ENCODE data around the gene C1QTNF5.
A peak's percentile ranks its signal among the peaks of the same experiment; 100 is the strongest.
"Not testable (repeated sequence)": the region's sequence is repeated elsewhere in the genome, so short reads cannot be mapped to it uniquely, and the experiment has no call there.

The C1QTNF5 gene

GRCh38 chr11:119340335-119341221, at the start of gene C1QTNF5:
Gene C1QTNF5 (minus strand): TSS chr11:119340883. CDS start chr11:119340397, 486 bp downstream.
- no peak for DNase-seq

DNA sequence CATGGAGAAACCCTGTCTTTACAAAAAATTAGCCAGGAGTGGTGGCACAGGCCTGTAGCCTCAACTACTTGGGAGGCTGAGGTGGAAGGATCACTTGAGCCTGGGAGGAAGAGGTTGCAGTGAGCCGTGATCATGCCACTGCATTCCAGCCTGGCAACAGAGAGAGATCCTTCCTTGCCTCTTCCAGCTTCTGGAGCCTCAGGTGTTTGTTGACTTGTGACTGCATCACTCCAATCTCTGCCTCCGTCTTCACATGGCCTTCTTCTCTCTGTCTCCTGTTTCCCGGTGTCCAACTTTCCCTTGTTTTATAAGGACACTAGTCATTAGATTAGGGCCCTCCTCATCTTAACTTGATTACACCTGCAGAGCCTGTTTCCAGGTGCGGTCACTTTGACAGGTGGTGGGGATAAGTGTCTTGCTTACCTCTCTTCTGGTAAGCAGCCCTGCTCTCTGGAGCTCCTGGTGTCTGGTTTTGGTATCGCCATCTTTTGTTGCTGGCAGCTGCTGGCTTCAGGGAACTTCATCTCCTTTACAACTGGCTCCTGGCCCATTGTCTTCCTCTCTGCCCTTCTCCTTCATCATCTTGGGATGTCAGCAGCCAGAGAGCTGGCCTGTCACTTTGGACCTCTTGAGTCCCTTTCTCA, 49.0 kb upstream of the C1QTNF5 start:
- no peak for DNase-seq

DNA sequence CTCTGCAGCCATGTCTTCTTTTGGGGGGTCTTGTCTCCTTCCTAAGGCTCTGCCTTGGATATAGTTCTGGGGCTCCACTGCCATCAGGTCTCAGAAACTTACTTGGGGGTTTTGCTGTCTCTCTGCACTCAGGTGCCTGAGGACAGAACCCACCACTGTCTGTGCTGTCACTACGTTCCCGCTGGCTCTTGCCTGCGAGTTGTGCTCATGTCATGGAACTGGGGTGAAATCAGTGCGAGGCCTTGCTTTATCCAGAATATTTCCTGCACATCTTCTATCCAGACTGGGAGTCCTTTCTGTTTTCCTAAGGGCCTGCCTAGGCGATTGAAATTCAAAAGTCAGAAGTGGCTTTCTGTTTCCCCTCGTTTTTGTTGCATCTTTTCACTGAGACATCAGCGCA, 47.4 kb upstream of the C1QTNF5 start:
- no peak for DNase-seq

DNA sequence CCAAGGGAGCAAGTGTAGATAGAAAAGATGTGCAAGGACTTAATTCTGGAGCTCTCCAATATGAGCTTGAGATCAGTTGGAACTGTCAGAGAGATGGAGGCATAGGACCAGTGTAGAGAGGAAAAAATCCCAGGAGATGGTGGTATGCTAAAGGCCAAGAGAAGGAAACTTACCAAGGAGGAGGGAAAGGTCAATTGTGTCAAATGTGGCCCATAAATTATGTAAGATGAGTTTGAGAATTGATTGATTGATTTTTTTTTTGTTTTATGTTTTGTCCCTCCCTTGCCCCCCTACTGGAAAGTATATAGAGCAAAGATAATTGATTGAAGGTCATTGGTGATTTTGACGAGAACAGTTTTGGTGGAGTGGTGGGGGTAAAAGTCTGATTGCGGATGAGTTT, 43.6 kb upstream of the C1QTNF5 start:
- no peak for DNase-seq

GRCh38 chr11:119382513-119382912, 41.8 kb upstream of the C1QTNF5 start:
- DNase-seq, result not testable (repeated sequence)

DNA sequence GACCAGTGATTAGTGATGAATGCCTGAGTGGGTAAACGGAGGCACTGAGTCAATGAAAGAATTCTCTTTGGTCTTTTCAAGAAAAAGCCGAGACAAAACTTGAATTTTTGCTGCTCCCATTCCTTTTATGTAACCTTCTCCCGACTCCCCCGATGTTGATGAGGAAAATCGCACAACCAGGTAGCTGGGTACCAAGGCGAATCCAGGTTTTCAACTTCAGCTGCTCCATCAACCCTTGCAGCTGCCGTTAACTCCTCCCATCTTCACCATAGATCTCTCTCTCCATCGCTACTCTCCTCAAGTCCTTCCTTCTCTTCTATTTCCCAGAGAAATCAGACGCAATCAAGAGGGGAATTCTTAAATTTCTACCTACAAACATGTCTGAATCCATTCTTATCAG, 41.4 kb upstream of the C1QTNF5 start:
- DNase-seq, result no peak

- DNase-seq, result peak; percentile 26
These were observed 40.7 kb upstream of the C1QTNF5 start, which contains the start of gene USP2 for GRCh38 chr11:119381181-119381988. Gene USP2 (minus strand): TSS chr11:119381690. CDS start chr11:119373480, 8,210 bp downstream.

- DNase-seq, result no peak
These were observed 40.1 kb upstream of the C1QTNF5 start for GRCh38 chr11:119380827-119381180.

DNA sequence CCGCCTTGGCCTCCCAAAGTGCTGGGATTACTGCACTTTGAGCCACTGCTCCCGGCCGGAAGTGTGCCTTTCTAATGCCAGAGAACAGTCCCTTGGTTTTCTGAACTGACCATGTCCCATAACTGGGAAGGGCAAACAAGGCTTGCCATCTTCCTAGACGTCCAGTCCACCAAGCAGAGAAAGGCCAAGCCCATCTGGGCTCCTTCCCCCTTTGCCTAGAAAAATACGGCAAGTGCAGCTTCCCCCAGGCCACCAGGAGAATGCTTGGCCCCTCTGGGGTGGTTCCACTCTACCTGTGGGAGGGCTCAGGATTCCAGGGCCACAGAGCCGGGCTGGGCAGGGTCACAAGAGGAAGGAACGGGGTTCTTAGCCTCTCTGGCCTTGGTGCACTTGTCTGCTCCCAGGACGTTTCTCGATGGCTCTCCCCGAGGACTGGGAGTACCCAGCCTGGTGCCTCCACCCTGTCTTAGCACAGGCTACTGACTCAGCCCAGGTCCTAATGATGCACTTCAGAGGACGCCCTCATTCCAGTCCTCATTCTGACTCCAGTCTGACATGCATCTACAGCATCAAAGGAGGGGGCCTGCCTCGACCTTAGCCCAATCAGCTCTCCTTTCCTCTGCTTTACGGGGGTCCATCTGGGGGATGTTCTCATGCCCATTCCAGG, 39.6 kb upstream of the C1QTNF5 start:
- no peak for DNase-seq

GRCh38 chr11:119378851-119379465, 38.3 kb upstream of the C1QTNF5 start:
- no peak for DNase-seq

DNA sequence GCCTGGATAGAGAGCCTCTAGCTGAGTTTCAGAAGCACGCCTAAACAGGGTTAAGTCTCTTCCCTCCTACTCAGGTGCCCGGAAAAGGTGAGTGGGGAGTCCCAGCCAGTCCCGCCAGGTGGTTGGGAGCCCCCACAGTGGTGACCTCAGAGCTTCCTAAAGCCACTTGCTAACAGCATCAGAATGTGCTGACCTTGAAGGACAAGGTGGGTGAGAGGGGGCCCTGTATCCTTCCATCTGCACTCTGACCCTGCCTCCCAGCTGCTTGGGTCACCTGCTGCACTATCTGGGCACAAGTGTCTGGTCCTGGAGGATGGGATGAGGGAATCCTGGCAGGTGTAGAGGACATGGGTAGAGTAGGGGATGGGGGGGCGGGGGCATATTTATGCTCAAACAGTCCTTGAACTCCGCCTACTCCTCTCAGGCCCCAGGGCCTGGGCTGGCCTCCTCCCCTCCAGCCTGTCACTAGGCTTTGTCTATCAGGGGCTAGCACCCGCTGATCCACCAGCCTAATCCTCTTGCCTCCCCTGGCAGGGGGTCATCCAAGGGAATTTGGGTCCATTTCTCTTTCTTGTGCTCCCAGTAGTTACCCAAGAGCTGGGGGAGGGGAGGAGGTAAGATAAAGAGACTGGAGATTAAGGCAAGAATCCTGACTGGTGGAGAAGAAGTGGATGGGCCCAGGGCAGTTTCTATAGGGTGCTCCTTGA, 37.4 kb upstream of the C1QTNF5 start:
- no peak for DNase-seq

- DNase-seq, result no peak
These were observed 36.6 kb upstream of the C1QTNF5 start for GRCh38 chr11:119377112-119377901.

- DNase-seq, result no peak
These were observed 35.6 kb upstream of the C1QTNF5 start for GRCh38 chr11:119376197-119376847.

DNA sequence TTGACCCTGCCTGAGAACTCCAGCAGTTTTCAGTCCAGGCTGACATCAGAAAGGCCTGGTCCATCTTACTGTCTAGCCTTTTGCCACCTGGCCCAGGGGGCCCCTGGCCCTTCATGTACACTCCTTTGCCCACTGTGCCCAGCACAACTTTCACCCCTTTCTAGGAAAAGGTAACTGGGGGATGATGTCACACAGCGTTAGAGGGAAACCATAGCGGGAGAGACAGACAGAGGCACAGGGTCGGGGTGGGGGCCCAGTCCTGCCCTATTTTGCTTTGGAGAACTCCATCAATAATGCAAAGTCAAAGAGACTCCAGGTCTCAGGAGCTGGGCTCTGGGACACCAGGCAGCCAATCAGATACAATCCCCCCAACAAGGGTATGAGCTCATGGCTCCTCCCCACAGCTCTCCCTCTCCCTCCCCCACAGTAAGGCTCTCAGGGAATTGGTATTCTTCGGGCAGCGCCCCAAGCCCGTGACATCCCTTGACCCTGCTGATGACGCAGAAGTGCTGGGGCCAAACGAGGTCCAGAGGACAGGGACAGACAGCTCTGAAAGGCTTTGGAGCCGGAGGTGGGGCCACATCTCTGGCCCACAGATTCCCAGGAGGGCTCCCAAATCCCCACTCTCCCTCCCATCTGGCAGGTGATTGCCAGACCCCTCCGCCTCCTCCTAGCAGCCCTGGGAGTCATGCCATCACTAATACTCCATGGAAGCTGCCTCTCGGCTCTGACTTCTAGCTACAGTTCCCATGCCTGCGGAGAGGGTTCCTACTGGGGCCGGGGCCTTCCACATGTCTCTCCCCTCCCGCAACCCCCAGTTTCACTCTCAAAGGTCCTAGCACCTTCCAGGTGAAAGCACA, 34.9 kb upstream of the C1QTNF5 start:
- DNase-seq, result no peak

- DNase-seq, result no peak
These were observed 34.1 kb upstream of the C1QTNF5 start for GRCh38 chr11:119374632-119375336.

- DNase-seq, result no peak
These were observed 33.4 kb upstream of the C1QTNF5 start for GRCh38 chr11:119373921-119374631.

DNA sequence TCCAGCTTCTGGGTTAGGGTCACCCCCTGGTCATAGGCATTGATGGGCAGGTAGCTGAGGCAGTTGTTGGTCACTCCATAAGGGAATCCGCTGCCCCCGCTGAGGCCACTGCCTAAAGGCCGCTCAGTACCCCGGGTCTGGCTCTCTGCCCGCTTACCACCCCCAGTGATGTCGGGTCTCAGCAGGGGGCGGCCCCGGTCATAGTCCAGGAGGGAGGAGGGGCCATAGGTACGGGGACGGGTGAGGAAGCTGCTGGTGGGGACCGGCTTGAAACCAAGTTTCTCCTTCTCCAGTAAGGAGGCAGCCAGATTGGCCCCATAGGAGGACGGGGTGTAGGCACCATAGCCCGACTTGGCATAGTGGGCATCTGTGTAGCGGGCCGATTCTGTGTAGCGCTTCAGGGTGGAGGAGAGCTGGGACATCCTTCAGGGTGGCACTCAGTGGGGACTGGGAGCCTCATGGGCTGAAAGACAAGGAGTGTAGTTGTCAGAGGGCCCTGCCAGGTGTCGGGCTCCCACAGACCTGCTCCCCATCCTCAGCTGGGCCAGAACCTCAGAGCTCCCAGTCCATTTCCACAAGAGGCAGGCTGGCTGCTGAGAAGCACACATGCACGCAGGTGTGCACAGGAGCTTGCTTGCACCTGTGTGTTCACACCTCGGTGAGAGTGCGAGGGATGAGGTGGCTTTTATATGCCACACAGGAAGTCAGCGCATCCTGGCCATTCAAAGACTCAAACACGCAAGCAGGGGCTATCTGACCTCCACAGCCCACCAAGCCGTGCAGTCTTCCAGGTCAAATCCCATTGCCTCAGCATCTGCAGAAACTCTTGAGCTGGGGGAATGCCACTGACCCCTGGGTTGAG, 32.6 kb upstream of the C1QTNF5 start:
- no peak for DNase-seq

All from SIG-M5 (cell line).